ENCODE results near the gene PI4KB.
"Not testable (repeated sequence)": the region's sequence is repeated elsewhere in the genome, so short reads cannot be mapped to it uniquely, and the experiment has no call there.

PI4KB gene

GRCh38 chr1:151362308-151363155 is 35.3 kb upstream of the PI4KB start:
- Histone ChIP-seq H3K27ac (peak overlapping the region; percentile 38), H3K36me3 (no peaks in the 10 kb centered on the region), H3K9me3 (peaks cover 3% of the 10 kb centered on the region), H3K4me1 (ENCODE audit: control insufficient read depth in 1 of 2, insufficient read depth in 1 of 2, low read depth in 1 of 2, low read length in 1 of 2) (no peaks in the 10 kb centered on the region), H3K27me3 (no peaks in the 10 kb centered on the region), H3K4me3 (ENCODE audit: low read depth in 1 of 2, low read length in 1 of 2) (no peak overlapping the region)
- TF ChIP-seq, protein P1, sequence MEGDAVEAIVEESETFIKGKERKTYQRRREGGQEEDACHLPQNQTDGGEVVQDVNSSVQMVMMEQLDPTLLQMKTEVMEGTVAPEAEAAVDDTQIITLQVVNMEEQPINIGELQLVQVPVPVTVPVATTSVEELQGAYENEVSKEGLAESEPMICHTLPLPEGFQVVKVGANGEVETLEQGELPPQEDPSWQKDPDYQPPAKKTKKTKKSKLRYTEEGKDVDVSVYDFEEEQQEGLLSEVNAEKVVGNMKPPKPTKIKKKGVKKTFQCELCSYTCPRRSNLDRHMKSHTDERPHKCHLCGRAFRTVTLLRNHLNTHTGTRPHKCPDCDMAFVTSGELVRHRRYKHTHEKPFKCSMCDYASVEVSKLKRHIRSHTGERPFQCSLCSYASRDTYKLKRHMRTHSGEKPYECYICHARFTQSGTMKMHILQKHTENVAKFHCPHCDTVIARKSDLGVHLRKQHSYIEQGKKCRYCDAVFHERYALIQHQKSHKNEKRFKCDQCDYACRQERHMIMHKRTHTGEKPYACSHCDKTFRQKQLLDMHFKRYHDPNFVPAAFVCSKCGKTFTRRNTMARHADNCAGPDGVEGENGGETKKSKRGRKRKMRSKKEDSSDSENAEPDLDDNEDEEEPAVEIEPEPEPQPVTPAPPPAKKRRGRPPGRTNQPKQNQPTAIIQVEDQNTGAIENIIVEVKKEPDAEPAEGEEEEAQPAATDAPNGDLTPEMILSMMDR (IDR thresholded peaks at IDR 0.05): no peak

DNA sequence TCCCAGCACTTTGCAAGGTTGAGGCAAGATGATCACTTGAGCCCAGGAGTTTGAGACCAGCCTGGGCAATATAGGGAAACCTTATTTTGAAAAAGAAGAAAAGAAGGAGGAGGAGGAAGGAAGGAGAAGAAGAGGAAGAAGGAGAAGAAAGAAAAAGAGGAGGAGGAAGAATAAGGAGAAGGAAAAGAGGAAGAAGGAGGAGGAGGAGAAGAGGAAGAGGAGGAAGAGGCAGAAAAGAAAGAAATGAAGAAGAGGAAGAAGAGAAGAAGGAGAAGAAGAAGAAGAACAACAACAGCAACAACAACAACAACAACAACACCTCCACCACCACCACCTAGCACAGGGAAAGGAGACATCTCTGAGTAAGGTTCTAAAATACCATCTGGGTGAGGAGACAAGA is 34.7 kb upstream of the PI4KB start:
- TF ChIP-seq, protein P1 (IDR thresholded peaks at IDR 0.05): no peak
- Histone ChIP-seq H3K27me3 (no peaks in the 10 kb centered on the region), H3K4me3 (ENCODE audit: low read depth in 1 of 2, low read length in 1 of 2) (no peak overlapping the region), H3K9me3 (peaks cover 3% of the 10 kb centered on the region), H3K27ac (peak overlapping the region; percentile 38), H3K36me3 (no peaks in the 10 kb centered on the region), H3K4me1 (ENCODE audit: control insufficient read depth in 1 of 2, insufficient read depth in 1 of 2, low read depth in 1 of 2, low read length in 1 of 2) (no peaks in the 10 kb centered on the region)

GRCh38 chr1:151356696-151357095 is 29.5 kb upstream of the PI4KB start:
- Histone ChIP-seq H3K27ac (no peak overlapping the region), H3K27me3 (no peaks in the 10 kb centered on the region), H3K4me1 (ENCODE audit: control insufficient read depth in 1 of 2, insufficient read depth in 1 of 2, low read depth in 1 of 2, low read length in 1 of 2) (no peaks in the 10 kb centered on the region), H3K36me3 (no peaks in the 10 kb centered on the region), H3K9me3 (no peaks in the 10 kb centered on the region), H3K4me3 (ENCODE audit: low read depth in 1 of 2, low read length in 1 of 2) (no peak overlapping the region)
- TF ChIP-seq, protein P1 (IDR thresholded peaks at IDR 0.05): no peak

DNA sequence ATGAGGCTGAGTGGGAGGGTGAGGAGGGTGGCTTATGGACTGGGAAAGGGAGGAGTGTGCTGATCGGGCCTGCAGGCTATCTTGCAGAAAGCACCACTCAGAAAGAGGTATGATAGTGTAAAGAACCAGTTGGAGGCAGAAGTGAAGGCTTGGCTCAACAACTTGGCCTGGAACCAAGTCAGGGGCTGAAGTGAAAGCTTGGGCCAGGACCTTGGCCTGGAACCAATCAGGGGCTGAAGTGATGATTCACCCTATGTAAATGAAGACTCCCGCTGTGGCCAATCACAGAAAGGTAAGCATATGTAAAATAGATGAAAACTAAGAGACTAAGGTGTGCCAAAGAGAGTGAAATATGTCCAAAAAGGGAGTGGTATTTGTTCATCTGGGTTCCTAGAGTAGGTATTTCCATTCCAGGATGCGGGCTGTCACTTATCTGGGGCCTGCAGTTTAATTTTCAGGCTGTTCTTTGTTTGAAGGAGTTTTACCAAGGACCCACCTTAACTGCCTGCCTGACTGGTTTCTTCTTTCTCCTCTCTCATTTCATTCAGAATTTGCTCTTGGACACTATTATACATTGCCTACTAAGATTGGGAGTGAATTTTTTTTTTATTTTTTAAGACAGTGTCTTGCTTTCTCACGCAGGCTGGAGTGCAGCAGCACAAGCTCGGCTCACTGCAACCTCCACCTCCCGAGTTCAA is 25.0 kb upstream of the PI4KB start:
- H3K27ac ChIP-seq: no peak overlapping the region
- no peaks in the 10 kb centered on the region for H3K36me3 ChIP-seq
- no peaks in the 10 kb centered on the region for H3K9me3 ChIP-seq
- no peak overlapping the region for H3K4me3 ChIP-seq (ENCODE audit: low read depth in 1 of 2, low read length in 1 of 2)
- peaks cover 4 to 5% of the 10 kb centered on the region in 2 experiments for H3K4me1 ChIP-seq (ENCODE audit: control insufficient read depth in 1 of 2, insufficient read depth in 1 of 2, low read depth in 1 of 2, low read length in 1 of 2)
- TF ChIP-seq, protein P1 (IDR thresholded peaks at IDR 0.05): no peak
- H3K27me3 ChIP-seq: no peaks in the 10 kb centered on the region

GRCh38 chr1:151350323-151350722 is 23.1 kb upstream of the PI4KB start:
- not testable (repeated sequence) for H3K27me3 ChIP-seq; H3K36me3 ChIP-seq; H3K27ac ChIP-seq; H3K9me3 ChIP-seq; H3K4me3 ChIP-seq (ENCODE audit: low read depth in 1 of 2, low read length in 1 of 2)
- H3K4me1 ChIP-seq (ENCODE audit: control insufficient read depth in 1 of 2, insufficient read depth in 1 of 2, low read depth in 1 of 2, low read length in 1 of 2): peaks cover 12 to 15% of the 10 kb centered on the region in 2 experiments
